Tibial nerve (tissue), 4 donors: Measurements from ENCODE around the gene SNAP29.

Experiments used
- CTCF ChIP-seq, 5 experiments: fragments of 200-600 bp in 3 of 5; fragments of 450-650 bp in 2 of 5; sonication (generic) in 3 of 5; IDR thresholded peaks; one replicate each; pipeline ENCODE4 v1.5.1; 2016 to 2019; ENCODE audit warnings: antibody characterized with exemption in 5 of 5, mild to moderate bottlenecking in 3 of 5, moderate library complexity in 2 of 5
- EP300 ChIP-seq, 2 donors: sonication (generic); formaldehyde crosslinking; IDR thresholded peaks; one replicate each; pipeline ENCODE4 v1.6.1; 2017; ENCODE audit warnings: antibody characterized with exemption in 2 of 2, mild to moderate bottlenecking in 1 of 2

DNA sequence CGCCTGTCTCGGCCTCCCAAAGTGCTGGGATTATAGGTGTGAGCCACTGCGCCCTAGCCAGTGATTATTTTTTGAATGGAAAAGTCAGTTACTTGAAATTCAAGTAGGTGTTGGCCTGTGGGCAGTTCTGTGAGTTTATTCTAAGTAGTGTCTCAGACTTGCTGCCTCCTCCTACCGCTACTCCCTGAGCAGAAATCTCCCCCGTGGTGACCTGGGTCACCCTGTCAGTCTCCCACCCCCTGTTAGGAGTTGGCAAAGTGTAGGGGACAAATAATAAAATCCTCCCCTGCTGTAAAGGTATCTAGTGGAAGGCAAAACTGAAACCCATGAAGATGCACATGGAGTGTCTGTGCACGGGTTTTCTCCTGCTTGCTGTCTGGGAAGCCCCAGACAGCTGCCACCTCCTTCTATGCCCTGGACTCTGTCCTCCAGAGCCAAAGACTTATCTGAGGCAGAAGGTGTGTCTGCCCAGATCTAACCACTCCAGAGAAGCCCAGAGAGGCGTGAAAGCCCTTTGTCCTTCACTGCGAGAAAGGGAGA lies 26.3 kb downstream of the SNAP29 start:
- TF ChIP-seq CTCF (IDR thresholded peaks at IDR 0.05): no peak
- no peak for TF ChIP-seq EP300 (IDR thresholded peaks at IDR 0.05)
